SH-SY5Y (cell line): Measurements from ENCODE around the gene CPA5.

ENCODE experiments used
- GATA2 ChIP-seq: IDR thresholded peaks from 2 replicates; pipeline ENCODE4 v1.6.1; 2011; ENCODE audit warnings: mild to moderate bottlenecking, low read depth, low read length
- GATA3 ChIP-seq: IDR thresholded peaks from 2 replicates; pipeline ENCODE4 v1.6.1; 2011; ENCODE audit warnings: low read depth, mild to moderate bottlenecking, low read length, moderate library complexity

DNA sequence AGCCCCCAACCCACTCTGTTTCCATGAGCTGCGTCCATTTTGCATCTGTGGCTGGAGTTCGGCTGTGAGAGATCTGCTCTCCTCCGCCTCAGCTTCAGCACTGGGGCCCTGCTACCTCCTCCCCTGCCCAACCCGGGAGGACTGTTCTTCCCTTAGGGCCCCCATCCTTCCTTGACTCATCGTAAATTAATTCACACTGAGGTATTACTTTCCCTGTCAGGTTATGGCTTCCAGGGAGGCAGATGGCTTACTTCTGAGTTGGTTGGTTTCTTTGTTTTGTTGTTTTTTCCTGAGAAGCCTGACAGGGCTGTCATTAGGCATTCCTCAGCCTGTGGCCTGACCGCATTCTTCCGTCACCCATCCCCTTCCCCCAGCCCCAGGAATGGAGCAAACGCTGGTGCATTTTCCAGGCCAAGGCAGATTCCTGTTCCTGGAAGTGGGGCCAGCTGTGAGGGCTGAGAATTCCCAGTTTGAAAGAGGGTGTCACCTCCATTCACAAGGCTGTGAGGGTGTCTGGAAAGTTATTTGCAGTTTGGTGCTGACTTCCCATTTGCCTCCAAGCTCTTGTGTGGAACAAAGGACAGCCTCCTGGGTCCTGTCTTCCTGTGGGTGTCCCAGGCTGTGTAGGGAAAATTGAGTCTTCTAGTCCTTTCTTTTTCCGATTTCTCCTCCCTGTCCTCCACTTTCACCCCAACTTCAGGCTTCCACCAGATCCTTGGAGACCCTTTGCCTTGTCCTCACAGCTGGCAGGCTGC is 11.7 kb downstream of the CPA5 start:
- TF ChIP-seq GATA2 (no peak), GATA3 (no peak)
